Tibial nerve (tissue), 3 donors: ENCODE data around the gene BTBD2.

Experiments
- POLR2A ChIP-seq, 2 donors: fragments of 450-650 bp; IDR thresholded peaks; one replicate each; pipeline ENCODE4 v1.6.1; 2017; ENCODE audit warnings: antibody characterized with exemption in 2 of 2, mild to moderate bottlenecking in 2 of 2, moderate library complexity in 2 of 2
- TF ChIP-seq, protein P1 (sequence below), 5 experiments: fragments of 200-600 bp in 3 of 5; fragments of 450-650 bp in 2 of 5; sonication (generic) in 3 of 5; IDR thresholded peaks; one replicate each; pipeline ENCODE4 v1.5.1; 2016 to 2019; ENCODE audit warnings: antibody characterized with exemption in 5 of 5, mild to moderate bottlenecking in 3 of 5, moderate library complexity in 2 of 5

- TF ChIP-seq POLR2A (IDR thresholded peaks at IDR 0.05): no peak
- TF ChIP-seq, protein P1, sequence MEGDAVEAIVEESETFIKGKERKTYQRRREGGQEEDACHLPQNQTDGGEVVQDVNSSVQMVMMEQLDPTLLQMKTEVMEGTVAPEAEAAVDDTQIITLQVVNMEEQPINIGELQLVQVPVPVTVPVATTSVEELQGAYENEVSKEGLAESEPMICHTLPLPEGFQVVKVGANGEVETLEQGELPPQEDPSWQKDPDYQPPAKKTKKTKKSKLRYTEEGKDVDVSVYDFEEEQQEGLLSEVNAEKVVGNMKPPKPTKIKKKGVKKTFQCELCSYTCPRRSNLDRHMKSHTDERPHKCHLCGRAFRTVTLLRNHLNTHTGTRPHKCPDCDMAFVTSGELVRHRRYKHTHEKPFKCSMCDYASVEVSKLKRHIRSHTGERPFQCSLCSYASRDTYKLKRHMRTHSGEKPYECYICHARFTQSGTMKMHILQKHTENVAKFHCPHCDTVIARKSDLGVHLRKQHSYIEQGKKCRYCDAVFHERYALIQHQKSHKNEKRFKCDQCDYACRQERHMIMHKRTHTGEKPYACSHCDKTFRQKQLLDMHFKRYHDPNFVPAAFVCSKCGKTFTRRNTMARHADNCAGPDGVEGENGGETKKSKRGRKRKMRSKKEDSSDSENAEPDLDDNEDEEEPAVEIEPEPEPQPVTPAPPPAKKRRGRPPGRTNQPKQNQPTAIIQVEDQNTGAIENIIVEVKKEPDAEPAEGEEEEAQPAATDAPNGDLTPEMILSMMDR (IDR thresholded peaks at IDR 0.05): no peak
Observed at GRCh38 chr19:2056837-2057192, 41.3 kb upstream of the BTBD2 start.
